NCI-H1105 (cell line): ENCODE results near the gene GP1BB.
"Not testable (repeated sequence)": the region's sequence is repeated elsewhere in the genome, so short reads cannot be mapped to it uniquely, and the experiment has no call there.

ENCODE experiments used
- DNase-seq: peaks from one replicate; lab custom pipeline; 2025; lab: John Stamatoyannopoulos, UW

GP1BB gene

DNA sequence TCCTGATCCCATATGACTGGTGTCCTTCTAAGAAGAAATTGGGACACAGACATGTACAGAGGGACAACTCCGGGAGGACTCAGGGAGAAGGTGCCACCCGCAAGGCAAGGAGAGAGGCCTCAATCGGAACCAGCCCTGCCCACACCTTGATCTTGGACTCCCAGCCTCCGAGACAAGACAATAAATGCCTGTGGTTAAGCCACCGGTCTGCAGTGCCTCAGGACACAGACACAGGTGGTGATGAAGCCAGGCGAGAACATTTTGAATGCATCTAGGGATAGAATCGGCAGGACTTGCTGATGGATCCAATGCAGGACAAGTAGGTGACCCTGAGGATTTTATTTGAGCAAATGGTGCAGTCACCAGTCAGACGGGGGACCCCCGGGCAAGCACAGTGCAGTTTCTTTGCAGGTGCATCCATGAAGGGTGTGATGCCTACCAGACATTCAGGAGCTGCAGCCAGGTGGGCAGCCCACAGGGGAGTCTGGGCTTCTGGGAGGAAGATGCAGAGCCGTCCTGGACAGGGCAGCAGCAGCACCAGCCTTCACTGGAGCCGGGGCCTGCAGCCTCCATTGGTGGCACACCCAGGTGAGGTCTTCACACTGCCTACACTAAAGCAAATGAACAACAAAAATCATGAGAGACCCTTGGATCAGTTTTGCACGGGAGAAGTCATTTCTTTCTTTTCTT, 29.2 kb upstream of the GP1BB start:
- DNase-seq = no peak

DNA sequence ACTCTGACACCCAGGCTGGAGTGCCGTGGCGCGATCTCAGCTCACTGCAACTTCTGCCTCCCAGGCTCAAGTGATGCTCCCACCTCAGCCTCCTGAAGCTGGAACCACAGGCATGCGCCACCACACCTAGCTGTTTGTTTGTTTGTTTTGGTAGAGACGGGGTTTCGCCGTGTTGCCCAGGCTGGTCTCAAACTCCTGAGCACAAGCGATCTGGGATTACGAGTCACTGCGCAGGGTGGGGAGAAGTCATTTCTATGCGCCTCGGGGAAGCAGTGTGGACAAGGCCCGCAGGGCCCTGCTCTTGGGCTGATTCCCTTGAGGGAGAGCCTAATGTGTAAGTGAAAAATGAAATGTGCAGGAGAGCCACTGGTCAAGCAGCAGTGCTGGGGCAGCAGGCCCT, 28.6 kb upstream of the GP1BB start:
- no peak for DNase-seq

GRCh38 chr22:19696504-19697276, 26.6 kb upstream of the GP1BB start:
- no peak for DNase-seq

GRCh38 chr22:19697871-19698270, 25.5 kb upstream of the GP1BB start:
- DNase-seq = not testable (repeated sequence)

- no peak for DNase-seq
These were observed 22.4 kb upstream of the GP1BB start for GRCh38 chr22:19700790-19701419.

DNA sequence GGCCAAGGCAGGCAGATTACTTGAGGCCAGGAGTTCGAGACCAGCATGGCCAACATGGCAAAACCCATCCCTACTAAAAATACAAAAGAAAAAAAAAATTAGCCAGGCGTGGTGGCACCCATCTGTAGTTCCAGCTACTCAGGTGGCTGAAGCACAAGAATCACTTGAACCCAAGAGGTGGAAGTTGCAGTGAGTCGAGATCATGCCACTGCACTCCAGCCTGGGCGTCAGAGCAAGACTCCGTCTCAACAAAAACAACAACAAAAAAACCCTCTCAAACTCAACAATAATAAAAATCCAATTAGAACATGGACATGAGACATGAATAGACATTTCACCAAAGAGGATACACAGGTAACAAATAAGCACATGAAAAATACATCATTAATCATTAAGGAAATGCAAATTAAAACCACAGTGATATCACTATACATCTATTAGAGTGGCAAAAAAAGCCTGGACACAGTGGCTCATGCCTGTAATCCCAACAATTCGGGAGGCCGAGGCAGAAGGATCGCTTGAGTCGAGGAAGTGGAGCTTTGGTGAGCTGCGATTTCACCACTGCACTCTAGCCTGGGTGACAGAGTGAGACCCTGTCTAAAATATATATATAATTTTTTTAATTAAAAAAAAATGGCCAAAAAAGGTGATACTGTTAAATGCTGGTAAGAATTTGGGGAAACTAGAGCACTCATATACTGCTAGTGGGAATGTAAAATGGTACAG, 21.8 kb upstream of the GP1BB start:
- no peak for DNase-seq

DNA sequence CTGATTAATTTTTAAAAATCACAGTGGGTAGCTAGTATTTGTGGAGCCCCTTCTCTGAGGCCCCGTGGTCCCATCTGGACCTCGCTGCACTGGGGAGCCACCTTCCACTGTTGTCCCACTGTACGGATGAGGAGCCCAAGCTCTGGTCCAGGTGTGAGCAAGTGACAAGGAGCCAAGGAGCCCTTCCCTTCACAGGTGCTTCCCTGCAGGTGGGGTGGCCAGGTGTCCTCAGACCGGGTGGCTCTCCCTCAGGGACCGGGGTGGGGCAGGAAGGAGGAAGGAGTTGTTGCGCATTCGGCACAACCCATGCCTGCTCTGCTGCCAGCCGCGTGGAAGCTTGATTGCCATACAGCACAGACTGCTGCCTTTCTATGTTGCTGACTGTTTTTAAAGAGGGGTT, 19.5 kb upstream of the GP1BB start:
- DNase-seq = no peak

- no peak for DNase-seq
These were observed 18.9 kb upstream of the GP1BB start for GRCh38 chr22:19704355-19705015.

DNA sequence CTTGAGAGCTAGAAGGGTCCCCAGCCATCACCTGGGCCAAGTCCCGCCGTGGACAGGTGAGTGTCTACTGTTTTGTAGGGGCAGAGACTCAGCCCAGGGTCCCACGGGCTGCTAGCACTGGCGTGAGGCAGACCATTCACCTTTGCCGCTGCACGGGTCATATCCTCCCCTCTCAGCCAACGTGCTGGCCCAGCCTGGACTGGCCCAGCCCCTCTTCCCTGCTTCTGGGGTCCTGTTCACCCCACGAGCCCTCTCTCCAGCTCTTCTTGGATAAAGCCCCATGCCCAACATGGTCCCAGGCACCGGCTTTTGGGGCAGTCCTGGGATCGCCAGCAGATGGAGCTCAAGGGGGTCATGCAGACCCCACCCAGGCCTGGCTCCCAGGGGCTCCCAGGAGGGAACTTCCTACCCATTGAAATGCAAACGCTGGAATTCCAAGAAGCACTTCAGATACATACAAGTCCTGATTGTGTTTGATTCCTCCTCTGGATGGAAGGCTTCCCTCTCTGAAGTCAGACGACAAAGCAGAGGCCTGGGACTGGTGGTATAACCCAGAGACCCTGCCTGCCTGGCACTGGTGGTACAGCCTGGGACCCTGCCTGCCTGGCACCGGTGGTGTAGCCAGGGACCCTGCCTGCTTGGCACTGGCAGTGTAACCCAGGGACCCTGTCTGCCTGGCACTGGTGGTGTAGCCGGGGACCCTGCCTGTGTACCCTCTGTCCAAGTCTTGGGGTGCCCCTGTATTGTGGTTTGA, 18.0 kb upstream of the GP1BB start:
- DNase-seq = no peak

GRCh38 chr22:19706661-19707151, 16.6 kb upstream of the GP1BB start:
- no peak for DNase-seq

DNA sequence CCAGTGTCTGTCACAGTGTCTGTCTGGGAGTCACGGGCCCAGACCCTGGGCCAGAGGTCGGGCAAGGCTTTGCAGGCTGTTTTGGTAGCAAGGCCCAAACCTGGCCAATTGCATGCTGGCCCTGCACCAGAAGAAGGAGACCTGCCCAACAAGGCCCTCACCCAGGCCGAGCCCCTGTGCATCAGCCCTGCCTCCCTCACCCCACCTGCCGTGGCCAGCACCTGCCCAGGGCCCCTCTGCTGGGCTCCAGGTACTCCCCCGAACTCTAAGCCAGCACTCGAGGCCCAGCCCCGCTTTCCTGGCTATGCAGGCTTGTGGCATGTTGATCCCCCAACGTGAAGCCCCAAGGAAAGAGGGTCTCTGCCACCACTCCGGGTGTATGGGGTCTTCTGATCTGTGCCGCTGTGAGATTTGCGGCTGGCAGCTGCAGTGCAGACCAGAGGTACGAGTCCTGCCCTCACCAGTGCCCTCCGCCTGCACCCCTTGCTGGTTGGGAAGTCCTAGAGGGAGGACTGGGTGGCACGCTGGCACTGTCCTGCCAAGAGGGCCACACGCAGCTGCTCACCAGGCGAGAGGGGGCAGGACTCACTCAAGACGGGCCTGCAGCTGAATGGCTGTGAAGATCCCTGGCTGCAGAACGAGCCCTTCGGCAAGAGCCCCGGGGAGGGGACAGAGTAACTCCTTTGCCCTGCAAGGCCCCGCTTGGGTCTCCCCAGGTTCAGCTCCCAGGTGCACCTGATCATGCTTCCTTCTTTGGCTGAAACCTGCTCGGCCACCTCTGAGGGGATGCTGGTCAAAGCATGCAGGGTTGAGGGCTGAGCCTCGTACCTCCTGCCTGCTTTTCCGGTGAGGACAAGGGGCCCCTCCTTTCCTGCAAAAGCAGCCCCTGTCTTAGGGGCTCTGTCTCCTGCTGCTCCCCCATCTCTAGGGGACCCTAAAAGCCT, 15.7 kb upstream of the GP1BB start:
- no peak for DNase-seq

DNA sequence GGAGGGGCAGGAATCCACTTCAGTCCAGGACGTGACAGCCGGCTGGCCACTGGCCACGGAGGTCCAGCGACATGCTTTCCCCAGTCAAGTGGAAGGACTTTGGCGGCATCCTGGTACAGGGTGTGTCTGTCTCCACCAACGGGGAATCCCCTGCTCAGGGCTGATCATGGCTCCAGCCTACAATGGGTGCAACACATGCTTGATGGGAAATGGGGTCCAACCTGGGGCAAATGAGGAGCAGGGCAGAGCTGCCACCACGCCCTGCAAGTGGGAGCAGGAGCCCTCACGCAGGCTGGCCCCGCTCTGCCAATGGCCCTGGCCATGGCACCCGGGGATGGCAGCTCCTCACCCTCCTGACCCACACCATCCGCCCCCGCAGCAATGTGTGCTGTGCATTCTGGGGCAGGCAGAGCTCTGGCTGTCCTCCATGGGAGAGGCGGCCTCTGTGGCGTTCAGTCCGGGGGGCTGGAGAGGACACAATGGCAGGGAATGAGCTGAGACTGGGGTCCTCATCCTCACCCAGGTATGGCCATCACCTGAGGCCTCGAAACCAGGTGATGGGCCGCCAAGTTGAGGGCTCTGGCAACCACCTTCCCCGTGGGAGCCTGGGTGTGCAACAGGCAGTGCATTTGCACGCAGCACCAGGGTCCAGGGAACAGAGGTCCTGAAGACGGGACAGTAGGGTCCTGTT, 14.9 kb upstream of the GP1BB start:
- DNase-seq = no peak

DNA sequence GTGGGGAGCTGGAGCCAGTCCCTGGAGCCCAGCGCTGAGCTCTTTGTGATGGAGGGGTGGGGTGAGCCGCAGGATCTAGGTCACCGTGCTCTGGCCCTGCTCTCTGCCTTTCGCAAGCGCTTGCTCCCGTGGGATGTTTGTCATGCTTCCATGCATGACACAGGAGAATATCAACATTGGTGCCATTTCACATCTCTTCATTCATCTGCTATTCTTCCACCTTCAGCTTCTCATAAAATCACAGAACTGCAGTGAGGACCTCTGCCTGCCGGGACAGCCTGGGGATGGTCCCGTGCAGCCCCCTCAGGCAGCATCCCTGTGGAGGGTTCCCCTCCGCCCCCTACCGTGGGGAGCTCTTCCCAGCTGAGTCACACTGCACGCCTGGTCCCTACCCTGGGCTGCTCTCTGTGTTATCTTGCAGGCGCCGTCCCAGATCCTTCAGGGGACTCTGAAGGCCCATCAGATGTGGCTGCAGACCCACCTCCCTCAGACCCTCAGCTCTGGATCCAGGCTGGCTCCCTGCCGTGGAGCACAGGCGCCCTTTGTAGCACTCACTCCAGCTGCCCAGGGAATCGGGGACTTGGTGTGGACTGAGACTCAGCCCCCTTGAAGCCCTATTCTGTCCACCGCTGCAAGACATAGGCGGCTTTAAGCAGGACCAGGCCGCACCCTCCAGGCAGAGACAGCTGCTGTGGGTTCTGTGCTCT, 14.1 kb upstream of the GP1BB start:
- no peak for DNase-seq

- no peak for DNase-seq
These were observed 13.1 kb upstream of the GP1BB start for GRCh38 chr22:19710020-19710768.

GRCh38 chr22:19710769-19711106, 12.6 kb upstream of the GP1BB start:
- DNase-seq = no peak

- DNase-seq = no peak
These were observed 10.1 kb upstream of the GP1BB start for GRCh38 chr22:19713245-19713644.

DNA sequence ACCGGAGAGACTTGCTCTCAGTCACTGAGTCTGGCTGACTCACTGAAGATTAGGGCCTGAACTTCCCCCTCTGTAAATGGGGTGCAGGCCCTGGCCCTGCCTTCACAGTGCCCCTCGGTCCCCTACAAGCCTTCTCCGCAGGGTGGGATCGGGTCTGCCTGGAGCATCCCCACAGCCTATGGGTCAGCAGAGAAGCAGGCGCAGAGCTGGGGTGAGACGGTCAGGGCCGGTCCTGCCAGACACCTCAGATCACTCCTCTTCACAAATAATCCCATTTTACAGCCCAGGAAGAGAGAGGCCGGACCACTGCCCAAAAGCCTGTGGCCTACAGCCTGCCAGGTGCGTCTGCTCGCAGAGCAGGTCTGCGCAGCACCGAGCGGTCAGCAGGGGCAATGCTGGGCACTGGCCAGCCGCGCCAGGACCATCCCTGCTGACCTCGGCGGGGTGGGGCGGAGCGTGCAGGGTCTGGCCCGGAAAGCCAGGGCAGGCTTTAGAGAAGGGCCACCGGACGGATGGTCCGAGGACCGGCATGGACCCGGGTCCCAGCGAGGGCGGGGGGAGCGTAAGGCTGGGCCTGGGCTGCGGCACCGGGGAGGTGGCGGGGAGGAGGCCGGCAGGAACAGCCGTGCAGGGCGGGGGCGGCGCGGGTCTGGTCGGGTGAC, 9.6 kb upstream of the GP1BB start:
- DNase-seq = no peak
